ENCODE results near the gene MTFR2. TPM values are rescaled to one million over a fixed set of nuclear protein-coding genes. Genes with fewer than 3 reads are reported as not detected.

The MTFR2 gene
- total and polyA plus RNA-seq, 2 of the 13 experiments (the other 11 are each of a cell fraction or from before 2014, with no cell fraction given) = 6.7 to 10.7 TPM

DNA sequence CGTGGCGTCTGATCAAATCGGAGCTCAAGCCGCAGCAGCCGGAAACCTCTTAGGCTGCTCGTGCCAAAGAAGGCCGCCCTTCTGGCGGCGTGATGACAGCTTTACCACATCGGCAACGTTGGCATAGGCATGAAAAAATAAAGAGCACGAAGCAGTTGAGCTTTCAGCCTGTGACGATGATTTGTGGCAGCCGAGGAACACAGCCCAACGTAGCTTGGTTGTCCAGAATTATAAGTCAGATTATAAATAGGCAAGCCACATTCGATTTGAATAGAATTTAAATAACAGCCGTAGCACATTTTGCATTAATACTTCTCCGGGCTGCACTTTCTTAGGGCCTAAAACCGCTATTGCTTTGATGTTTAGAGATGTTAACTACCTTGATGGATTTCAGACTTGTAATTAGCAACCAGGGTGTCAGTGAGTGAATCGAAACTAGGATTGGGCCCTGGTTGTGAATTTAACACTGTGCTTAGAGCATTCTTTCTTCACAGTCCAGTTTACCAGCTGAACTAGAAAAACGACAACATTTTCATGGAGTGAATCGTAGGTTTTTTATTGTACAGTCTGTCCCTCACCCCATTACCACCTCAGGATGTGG lies 40.4 kb upstream of the MTFR2 start:
- under 1% methylated on average over 22 of the region's 22 CpGs for WGBS (ENCODE audit: low lambda C conversion rate)
- in situ Hi-C loops (cut with HindIII; ENCODE audit: extremely low pct_ligation_motif_present, low pct_unique_long_range_greater_than_20kb) (no loop called here), intact Hi-C loops (cut with micrococcal nuclease; ENCODE audit: unreplicated experiment) (loop anchor here (1.0 to 2.0 kb wide), 2 partner anchors 26 to 40 kb away; partner anchors contain the start of gene MTFR2)
- TF ChIP-seq, protein P1, sequence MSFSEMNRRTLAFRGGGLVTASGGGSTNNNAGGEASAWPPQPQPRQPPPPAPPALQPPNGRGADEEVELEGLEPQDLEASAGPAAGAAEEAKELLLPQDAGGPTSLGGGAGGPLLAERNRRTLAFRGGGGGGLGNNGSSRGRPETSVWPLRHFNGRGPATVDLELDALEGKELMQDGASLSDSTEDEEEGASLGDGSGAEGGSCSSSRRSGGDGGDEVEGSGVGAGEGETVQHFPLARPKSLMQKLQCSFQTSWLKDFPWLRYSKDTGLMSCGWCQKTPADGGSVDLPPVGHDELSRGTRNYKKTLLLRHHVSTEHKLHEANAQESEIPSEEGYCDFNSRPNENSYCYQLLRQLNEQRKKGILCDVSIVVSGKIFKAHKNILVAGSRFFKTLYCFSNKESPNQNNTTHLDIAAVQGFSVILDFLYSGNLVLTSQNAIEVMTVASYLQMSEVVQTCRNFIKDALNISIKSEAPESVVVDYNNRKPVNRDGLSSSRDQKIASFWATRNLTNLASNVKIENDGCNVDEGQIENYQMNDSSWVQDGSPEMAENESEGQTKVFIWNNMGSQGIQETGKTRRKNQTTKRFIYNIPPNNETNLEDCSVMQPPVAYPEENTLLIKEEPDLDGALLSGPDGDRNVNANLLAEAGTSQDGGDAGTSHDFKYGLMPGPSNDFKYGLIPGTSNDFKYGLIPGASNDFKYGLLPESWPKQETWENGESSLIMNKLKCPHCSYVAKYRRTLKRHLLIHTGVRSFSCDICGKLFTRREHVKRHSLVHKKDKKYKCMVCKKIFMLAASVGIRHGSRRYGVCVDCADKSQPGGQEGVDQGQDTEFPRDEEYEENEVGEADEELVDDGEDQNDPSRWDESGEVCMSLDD (CRISPR knock-in tag; IDR thresholded peaks at IDR 0.05; ENCODE audit: borderline replicate concordance) = peak; percentile 71
- TF ChIP-seq ZNF280D (CRISPR knock-in tag; IDR thresholded peaks at IDR 0.05) (no peak), YY1 (IDR thresholded peaks at IDR 0.05; ENCODE audit: insufficient read depth, insufficient replicate concordance, low read depth, low read length) (peak; percentile 76), SRSF4 (IDR thresholded peaks at IDR 0.05; ENCODE audit: low read depth, low read length, poor library complexity, severe bottlenecking) (no peak), ZNF160 (CRISPR knock-in tag; IDR thresholded peaks at IDR 0.05) (peak; percentile 73), ZFX (CRISPR knock-in tag; IDR thresholded peaks at IDR 0.05; ENCODE audit: low read depth) (peak; percentile 22), UBTF (CRISPR knock-in tag; IDR thresholded peaks at IDR 0.05) (peak; percentile 65)
- TF ChIP-seq, protein P2, sequence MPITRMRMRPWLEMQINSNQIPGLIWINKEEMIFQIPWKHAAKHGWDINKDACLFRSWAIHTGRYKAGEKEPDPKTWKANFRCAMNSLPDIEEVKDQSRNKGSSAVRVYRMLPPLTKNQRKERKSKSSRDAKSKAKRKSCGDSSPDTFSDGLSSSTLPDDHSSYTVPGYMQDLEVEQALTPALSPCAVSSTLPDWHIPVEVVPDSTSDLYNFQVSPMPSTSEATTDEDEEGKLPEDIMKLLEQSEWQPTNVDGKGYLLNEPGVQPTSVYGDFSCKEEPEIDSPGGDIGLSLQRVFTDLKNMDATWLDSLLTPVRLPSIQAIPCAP (CRISPR knock-in tag; IDR thresholded peaks at IDR 0.05; ENCODE audit: low read depth) = no peak
- TF ChIP-seq, protein P3, sequence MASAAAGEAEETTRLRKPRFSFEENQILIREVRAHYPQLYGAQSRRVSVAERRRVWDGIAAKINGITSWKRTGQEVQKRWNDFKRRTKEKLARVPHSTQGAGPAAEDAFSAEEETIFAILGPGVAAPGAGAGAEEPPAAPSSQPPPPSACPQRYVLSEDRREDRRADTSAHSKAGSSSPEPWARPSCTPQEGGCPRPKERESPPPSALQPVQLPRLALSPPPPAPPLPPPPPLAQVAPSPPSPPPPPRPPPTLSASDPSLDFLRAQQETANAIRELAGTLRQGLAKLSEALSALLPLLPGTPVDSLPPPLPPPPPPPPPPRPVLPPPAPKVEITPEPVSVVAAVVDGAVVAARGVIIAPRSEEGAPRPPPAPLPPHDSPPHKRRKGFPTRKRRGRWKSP (CRISPR knock-in tag; IDR thresholded peaks at IDR 0.05) = peak; percentile 58; the same call in 1 of the 2 replicates
- TF ChIP-seq, protein P4, sequence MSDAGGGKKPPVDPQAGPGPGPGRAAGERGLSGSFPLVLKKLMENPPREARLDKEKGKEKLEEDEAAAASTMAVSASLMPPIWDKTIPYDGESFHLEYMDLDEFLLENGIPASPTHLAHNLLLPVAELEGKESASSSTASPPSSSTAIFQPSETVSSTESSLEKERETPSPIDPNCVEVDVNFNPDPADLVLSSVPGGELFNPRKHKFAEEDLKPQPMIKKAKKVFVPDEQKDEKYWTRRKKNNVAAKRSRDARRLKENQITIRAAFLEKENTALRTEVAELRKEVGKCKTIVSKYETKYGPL (CRISPR knock-in tag; IDR thresholded peaks at IDR 0.05) = 0 out of 2 replicates have a peak, but pooled peaks have one; percentile 19

More for the DNA sequence above, 40.4 kb upstream of the MTFR2 start:
- no peaks in the 10 kb centered on the region for H3K9me3 ChIP-seq (ENCODE audit: low read length)
- H2AFZ ChIP-seq (ENCODE audit: low read length) = no peak overlapping the region
- peaks cover 36% of the 10 kb centered on the region for H4K20me1 ChIP-seq (ENCODE audit: insufficient read depth, low read length)
- H3K27me3 ChIP-seq (ENCODE audit: control insufficient read depth in 1 of 2, insufficient read depth in 2 of 2, low read length in 2 of 2) = no peaks in the 10 kb centered on the region; a peak in 1 of 5 replicates
- H3K27ac ChIP-seq (ENCODE audit: extremely low read length, insufficient read depth, low read length) = peak overlapping the region; percentile 99
- no TSS peak for BruUV-seq (replicated peaks)
- ChIA-PET CTCF (ENCODE audit: low intra/inter-chr PET ratio, low total read pairs) (no interaction called here), POLR2A (interaction anchor here (0.7 to 4.7 kb wide), 28 partner anchors 8 to 1236 kb away, joined by 3 to 85 read pairs (median 6); partner anchors contain the start of genes AHI1, HBS1L, MAP3K5 and MTFR2)
- peak overlapping the region; percentile 100 for H3K9ac ChIP-seq (ENCODE audit: insufficient read depth, low read depth, low read length)
- H3K79me2 ChIP-seq (ENCODE audit: insufficient read depth, low read length) = peaks cover 40% of the 10 kb centered on the region
- FAIRE-seq = no peak
- H3K4me3 ChIP-seq (replicated peaks in 1 of 3; ENCODE audit: insufficient read depth in 1 of 3, low read depth in 2 of 3, low read length in 3 of 3) = peak overlapping the region; percentile 62 to 93 (median 72)
- peaks cover 33% of the 10 kb centered on the region for H3K4me1 ChIP-seq (ENCODE audit: insufficient read depth, low read length)
- peak; percentile 60 for ATAC-seq
- peak; percentile 80 for DNase-seq (ENCODE audit: low spot score)
- H3K36me3 ChIP-seq (replicated peaks in 1 of 2; ENCODE audit: control insufficient read depth in 1 of 2, insufficient read depth in 2 of 2, low read length in 2 of 2) = no peaks in the 10 kb centered on the region; a peak in 1 of 5 replicates
- peak overlapping the region; percentile 86 for H3K4me2 ChIP-seq (ENCODE audit: low read depth, low read length)

Data from HepG2 (cell line).